Measurements from ENCODE around the gene PAN2. TPM values are rescaled to one million over a fixed set of nuclear protein-coding genes. Genes with fewer than 3 reads are reported as not detected.

Gene PAN2
- total and polyA plus RNA-seq, 2 donors (not counting 3 experiments of a cell fraction or from before 2014, with no cell fraction given) = 21.5 to 21.9 TPM

- Histone ChIP-seq H3K27me3 (ENCODE audit: control insufficient read depth in 2 of 2, insufficient read depth in 2 of 2, low read length in 2 of 2) (no peaks in the 10 kb centered on the region), H3K4me3 (replicated peaks in 1 of 3; ENCODE audit: insufficient read depth in 1 of 3, low read depth in 1 of 3, low read length in 3 of 3) (no peak overlapping the region), H3K9ac (replicated peaks; ENCODE audit: extremely low read depth, insufficient read depth, low read length) (no peak overlapping the region), H3K4me2 (ENCODE audit: insufficient read depth, low read length) (no peak overlapping the region), H4K20me1 (replicated peaks; ENCODE audit: control insufficient read depth, extremely low read depth, insufficient read depth, low read length) (no peaks in the 10 kb centered on the region), H3K4me1 (ENCODE audit: control insufficient read depth, extremely low read depth, insufficient read depth, low read length) (peaks cover 9% of the 10 kb centered on the region), H3K27ac (ENCODE audit: insufficient read depth, low read depth, low read length) (no peak overlapping the region), H3K36me3 (ENCODE audit: control insufficient read depth in 2 of 2, extremely low read depth in 1 of 2, insufficient read depth in 2 of 2, low read length in 2 of 2) (peaks cover 8 to 10% of the 10 kb centered on the region in 2 experiments), H2AFZ (ENCODE audit: low read depth, low read length) (no peak overlapping the region), H3K79me2 (ENCODE audit: control insufficient read depth, insufficient read depth, low read length) (peaks cover 13% of the 10 kb centered on the region), H3K9me1 (replicated peaks; ENCODE audit: control insufficient read depth, extremely low read depth, insufficient read depth, low read length) (no peaks in the 10 kb centered on the region), H3K9me3 (replicated peaks; ENCODE audit: control insufficient read depth, insufficient read depth, low read length) (no peaks in the 10 kb centered on the region)
- ChIA-PET CTCF (interaction anchor here (1.5 kb wide), 1 partner anchor 122 kb away, joined by 4 read pairs; the partner anchor contains the start of gene SMARCC2), POLR2A (no interaction called here)
- TF ChIP-seq POLR2AphosphoS5 (IDR thresholded peaks at IDR 0.05; ENCODE audit: insufficient read depth, low read depth, low read length) = no peak
- no peak for TF ChIP-seq JUN (IDR thresholded peaks at IDR 0.05; ENCODE audit: borderline replicate concordance, insufficient read depth, insufficient read length, low read depth)
- TF ChIP-seq, protein P1, sequence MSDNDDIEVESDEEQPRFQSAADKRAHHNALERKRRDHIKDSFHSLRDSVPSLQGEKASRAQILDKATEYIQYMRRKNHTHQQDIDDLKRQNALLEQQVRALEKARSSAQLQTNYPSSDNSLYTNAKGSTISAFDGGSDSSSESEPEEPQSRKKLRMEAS (IDR thresholded peaks at IDR 0.05; ENCODE audit: insufficient read depth, insufficient read length) = no peak
- no peak for TF ChIP-seq FOS (IDR thresholded peaks at IDR 0.05; ENCODE audit: borderline replicate concordance, insufficient read depth, low read length)
- TF ChIP-seq, protein P2, sequence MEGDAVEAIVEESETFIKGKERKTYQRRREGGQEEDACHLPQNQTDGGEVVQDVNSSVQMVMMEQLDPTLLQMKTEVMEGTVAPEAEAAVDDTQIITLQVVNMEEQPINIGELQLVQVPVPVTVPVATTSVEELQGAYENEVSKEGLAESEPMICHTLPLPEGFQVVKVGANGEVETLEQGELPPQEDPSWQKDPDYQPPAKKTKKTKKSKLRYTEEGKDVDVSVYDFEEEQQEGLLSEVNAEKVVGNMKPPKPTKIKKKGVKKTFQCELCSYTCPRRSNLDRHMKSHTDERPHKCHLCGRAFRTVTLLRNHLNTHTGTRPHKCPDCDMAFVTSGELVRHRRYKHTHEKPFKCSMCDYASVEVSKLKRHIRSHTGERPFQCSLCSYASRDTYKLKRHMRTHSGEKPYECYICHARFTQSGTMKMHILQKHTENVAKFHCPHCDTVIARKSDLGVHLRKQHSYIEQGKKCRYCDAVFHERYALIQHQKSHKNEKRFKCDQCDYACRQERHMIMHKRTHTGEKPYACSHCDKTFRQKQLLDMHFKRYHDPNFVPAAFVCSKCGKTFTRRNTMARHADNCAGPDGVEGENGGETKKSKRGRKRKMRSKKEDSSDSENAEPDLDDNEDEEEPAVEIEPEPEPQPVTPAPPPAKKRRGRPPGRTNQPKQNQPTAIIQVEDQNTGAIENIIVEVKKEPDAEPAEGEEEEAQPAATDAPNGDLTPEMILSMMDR (IDR thresholded peaks at IDR 0.05; ENCODE audit: extremely low read depth in 1 of 2, insufficient read depth in 1 of 2, low read depth in 1 of 2, low read length in 2 of 2) = no peak
- no peak for TF ChIP-seq POLR2A (IDR thresholded peaks at IDR 0.05; ENCODE audit: low read depth, low read length)
- TF ChIP-seq MYC (IDR thresholded peaks at IDR 0.05; ENCODE audit: low read depth, low read length) = no peak
- no peak for TF ChIP-seq GATA2 (IDR thresholded peaks at IDR 0.05; ENCODE audit: insufficient read depth, insufficient read length, low read depth, low read length)
- TF ChIP-seq EZH2 (IDR thresholded peaks at IDR 0.05; ENCODE audit: borderline replicate concordance, low read depth, low read length, severe bottlenecking) = no peak
- dilution Hi-C loops (cut with MboI; ENCODE audit: extremely low pct_ligation_motif_present, low sequenced_read_pairs) = no loop called here
- BruUV-seq (replicated peaks) = no TSS peak
- DNase-seq (ENCODE audit: low read depth, low spot score) = no peak
- no peak for FAIRE-seq
- intact Hi-C loops (cut with micrococcal nuclease) = no loop called here
These were observed 22.8 kb downstream of the PAN2 start for GRCh38 chr12:56311003-56311402.
